HAP-1 (cell line): ENCODE data around the gene CTSL.
A peak's percentile ranks its signal among the peaks of the same experiment; 100 is the strongest.

Source experiments
- DNase-seq, 2 experiments: peaks; one replicate each; pipeline ENCODE4 v3.0.0-alpha.2; 2016 to 2020; ENCODE audit warnings: low spot score in 2 of 2
- H3K27me3 ChIP-seq: fragments of 250-450 bp; sonication (Bioruptor Pico); 2 replicates; pipeline ENCODE4 v1.5.1; 2020; ENCODE audit warnings: low read depth, mild to moderate bottlenecking, moderate library complexity
- H3K36me3 ChIP-seq: fragments of 250-450 bp; sonication (Bioruptor Pico); replicated peaks from 2 replicates; pipeline ENCODE4 v1.5.1; 2020; ENCODE audit warnings: mild to moderate bottlenecking
- H3K4me1 ChIP-seq: fragments of 250-450 bp; sonication (Bioruptor Pico); 2 replicates; pipeline ENCODE4 v1.5.1; 2020; ENCODE audit warnings: mild to moderate bottlenecking
- H3K4me3 ChIP-seq: fragments of 250-450 bp; sonication (Bioruptor Pico); 2 replicates; pipeline ENCODE4 v1.5.1; 2020; ENCODE audit warnings: mild to moderate bottlenecking, moderate library complexity
- H3K9me3 ChIP-seq: fragments of 250-450 bp; sonication (Bioruptor Pico); 2 replicates; pipeline ENCODE4 v1.5.1; 2020; ENCODE audit warnings: mild to moderate bottlenecking, moderate library complexity
- in situ Hi-C: fragments of 300-500 bp; cut with MboI; formaldehyde crosslinking; loops from 3 replicates; pipeline ENCODE4 v1.14.3; 2020; ENCODE audit warnings: low sequenced_read_pairs, inconsistent platforms, mixed read lengths

The CTSL gene

DNA sequence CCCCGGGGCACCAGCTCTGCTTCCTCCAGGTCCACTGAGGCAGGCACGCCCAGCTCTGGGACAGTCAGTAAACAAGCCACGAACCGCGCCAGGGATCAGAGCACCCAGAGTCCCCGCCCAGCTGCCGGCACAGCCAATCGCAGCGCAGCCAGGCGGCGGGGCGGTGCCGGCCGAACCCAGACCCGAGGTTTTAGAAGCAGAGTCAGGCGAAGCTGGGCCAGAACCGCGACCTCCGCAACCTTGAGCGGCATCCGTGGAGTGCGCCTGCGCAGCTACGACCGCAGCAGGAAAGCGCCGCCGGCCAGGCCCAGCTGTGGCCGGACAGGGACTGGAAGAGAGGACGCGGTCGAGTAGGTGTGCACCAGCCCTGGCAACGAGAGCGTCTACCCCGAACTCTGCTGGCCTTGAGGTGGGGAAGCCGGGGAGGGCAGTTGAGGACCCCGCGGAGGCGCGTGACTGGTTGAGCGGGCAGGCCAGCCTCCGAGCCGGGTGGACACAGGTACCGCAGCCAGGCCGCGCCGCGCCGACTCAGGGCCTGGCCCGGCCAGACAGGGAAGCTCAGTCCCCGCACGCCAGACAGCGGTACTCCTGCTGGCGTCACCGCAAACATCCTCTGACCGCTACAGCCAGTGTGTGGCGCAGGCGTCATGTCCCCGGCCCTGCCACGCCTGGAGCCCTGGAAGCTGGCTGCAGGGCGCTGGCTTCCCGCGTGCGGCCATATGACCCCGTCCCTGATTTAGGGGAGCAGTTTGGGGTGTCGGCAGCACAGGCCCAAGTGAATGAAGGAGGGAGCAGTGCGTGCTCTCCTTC lies at the start of gene CTSL:
TSS of gene CTSL (plus strand) at position 220 of the 810 bp plus-strand sequence. CDS start 1,485 bp downstream, outside the sequence.
- Histone ChIP-seq H3K4me1 (peaks cover 16% of the 10 kb centered on the region), H3K27me3 (no peaks in the 10 kb centered on the region), H3K4me3 (peak within 1 kb of the TSS; percentile 52), H3K36me3 (peaks cover 9% of the 10 kb centered on the region), H3K9me3 (no peaks in the 10 kb centered on the region)
- in situ Hi-C loops: no loop called here
- peak; percentile 76 to 86 for DNase-seq

DNA sequence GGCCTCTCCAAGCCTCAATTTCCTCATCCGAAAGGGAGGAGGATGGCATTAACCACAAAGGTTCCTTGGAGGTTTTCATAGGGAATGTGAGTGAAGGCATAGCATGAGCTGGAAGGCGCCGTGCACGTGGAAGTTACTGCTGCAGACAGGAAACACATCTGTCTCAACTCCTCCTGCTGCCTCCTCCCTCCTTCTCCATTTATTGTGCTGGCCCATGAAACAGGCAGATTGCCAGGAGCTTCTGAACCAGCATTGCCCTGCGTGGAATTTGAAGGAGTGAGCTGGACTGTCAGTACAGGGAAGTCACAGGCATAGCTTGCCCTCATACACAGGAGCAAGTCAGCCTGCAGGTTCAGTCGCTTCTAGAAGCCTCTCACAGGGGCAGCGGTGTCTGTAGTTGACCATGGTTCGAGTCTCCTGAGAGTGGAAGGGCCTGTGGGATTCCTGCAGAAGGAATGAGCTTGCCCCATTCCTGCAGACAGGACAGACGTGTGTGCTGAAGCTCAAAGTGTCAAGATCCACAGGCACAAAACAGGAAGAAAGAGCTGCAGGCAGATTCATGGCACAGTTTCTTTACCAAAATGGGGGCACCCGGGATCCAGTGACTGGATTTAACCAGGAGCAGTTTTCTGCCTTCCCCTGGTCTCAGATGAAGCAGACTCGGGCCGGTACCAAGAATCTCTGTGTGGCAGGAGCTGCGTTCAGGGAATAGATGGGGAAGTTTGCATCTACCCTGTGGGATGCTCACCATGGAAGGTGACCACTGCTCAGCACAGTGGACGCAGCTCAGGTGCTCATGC lies 48.7 kb upstream of the CTSL start:
- Histone ChIP-seq H3K9me3 (no peaks in the 10 kb centered on the region), H3K4me1 (no peaks in the 10 kb centered on the region), H3K4me3 (no peak overlapping the region), H3K27me3 (no peaks in the 10 kb centered on the region), H3K36me3 (no peaks in the 10 kb centered on the region)
- DNase-seq: no peak
- in situ Hi-C loops: loop anchor here (5.0 to 10.0 kb wide), 2 partner anchors 135 to 342 kb away; no protein-coding TSS in a partner anchor

DNA sequence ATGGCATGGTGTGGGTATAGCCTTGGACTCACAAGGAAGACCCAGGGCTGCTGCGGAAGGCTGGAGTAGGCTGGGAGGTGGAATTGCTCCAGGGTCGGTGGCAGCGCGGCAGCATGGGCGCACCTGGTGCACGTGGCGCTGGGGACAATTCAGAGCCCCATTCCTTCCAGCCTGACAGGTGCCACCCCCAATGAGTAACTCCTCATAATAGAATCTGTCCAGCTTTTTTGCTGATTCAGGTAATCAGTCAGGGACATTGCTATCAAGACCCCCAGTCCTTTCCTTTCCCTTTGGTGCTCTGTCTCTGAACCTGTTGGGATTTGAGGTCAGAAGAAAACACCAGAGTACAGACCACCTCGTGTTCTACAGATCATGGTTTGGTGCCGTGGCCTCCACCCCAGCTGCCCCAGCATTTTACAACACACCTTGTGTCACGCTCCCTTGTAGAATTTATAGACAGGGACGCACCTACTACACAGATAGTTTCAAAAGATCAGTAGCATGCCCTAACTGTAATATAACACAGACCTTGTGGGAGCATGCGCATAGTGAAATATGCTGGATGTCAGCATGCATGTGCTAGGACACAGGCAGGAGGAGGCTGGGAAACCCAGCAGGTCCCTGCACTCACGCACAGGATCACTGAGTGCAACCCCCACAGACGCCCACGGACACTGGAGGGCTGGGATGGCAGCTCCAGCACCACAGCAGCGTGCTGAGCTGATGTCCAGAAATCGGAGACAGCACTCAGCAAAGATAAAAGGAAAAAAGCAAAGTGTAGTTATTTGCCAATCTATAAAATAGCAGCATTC lies 47.9 kb upstream of the CTSL start:
- in situ Hi-C loops: loop anchor here (5.0 to 10.0 kb wide), 2 partner anchors 134 to 343 kb away; no protein-coding TSS in a partner anchor
- H3K4me1 ChIP-seq: no peaks in the 10 kb centered on the region
- H3K27me3 ChIP-seq: no peaks in the 10 kb centered on the region
- no peak for DNase-seq
- H3K4me3 ChIP-seq: no peak overlapping the region
- no peaks in the 10 kb centered on the region for H3K9me3 ChIP-seq
- no peaks in the 10 kb centered on the region for H3K36me3 ChIP-seq

DNA sequence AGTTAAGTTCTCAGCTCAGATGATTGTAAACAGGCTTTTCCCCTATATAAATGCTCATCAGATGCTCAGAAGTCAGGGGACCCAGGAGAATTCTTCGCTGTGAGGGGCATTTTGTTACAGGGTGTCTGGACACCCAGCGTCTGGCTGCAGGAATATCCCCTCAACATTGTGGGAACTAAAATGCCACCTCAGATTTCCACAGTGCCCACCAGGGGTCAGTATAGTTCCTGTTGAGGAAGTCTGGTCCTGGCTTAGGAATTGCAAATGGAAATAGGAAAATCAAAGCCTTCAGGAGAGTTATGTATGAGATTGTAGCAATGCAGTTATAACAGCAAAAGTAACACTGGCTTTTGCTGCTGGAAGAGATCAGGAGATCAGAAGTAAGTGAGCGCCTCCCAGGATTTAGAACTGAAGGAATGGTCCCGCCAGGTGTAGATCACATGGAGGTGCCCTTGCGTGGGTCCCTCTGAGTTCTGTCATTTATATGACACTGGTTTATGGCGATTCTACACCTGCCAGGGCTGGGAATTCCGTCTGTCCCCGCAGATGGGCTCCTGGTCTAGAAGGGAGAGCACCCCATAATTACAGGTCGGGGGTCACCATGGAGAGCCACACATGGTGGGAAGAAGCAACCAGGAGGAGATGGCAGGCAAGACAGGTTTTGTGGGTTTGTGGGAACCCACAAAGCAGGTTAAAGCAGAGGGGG lies 47.1 kb upstream of the CTSL start:
- in situ Hi-C loops: loop anchor here (5.0 to 10.0 kb wide), 2 partner anchors 133 to 344 kb away; no protein-coding TSS in a partner anchor
- H3K4me3 ChIP-seq: no peak overlapping the region
- peak; percentile 76 to 78 for DNase-seq

DNA sequence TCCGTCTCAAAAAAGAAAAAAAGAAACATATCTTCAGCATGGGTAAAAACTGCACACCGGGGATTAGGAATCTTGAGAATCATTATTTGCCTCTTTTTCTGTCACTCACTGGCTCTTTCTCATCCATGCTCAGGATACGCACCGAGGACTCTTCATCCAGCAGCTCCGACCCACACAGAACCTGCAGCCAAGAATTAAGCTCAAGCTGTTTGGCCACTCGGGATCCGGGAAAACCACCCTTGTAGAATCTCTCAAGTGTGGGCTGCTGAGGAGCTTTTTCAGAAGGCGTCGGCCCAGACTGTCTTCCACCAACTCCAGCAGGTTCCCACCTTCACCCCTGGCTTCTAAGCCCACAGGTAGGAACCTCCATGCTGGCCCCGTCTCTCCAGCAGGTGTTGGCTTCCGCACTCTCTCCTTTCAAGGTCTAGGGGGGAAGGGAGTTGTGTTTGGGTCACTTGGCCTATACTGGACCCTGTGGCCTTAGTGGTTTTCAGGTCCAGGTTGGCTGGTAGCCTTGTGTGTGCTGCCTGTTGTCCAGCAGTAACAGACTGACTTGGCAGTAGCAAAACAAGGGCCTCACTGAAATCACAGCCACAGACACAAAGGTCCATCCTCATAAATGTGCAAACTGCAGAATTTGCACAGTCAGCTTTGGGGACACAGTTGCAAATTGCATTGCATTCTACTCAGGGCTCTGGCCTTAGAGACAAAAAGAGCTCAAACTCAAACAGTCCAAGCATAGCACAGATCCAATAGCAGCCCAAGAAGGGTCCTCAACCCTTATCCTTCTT lies 44.5 kb upstream of the CTSL start:
- Histone ChIP-seq H3K4me1 (no peaks in the 10 kb centered on the region), H3K9me3 (no peaks in the 10 kb centered on the region), H3K27me3 (no peaks in the 10 kb centered on the region), H3K36me3 (no peaks in the 10 kb centered on the region), H3K4me3 (no peak overlapping the region)
- in situ Hi-C loops: no loop called here
- no peak for DNase-seq

More for the DNA sequence above, 47.1 kb upstream of the CTSL start:
- Histone ChIP-seq H3K4me1 (no peaks in the 10 kb centered on the region), H3K9me3 (no peaks in the 10 kb centered on the region), H3K27me3 (no peaks in the 10 kb centered on the region), H3K36me3 (no peaks in the 10 kb centered on the region)

DNA sequence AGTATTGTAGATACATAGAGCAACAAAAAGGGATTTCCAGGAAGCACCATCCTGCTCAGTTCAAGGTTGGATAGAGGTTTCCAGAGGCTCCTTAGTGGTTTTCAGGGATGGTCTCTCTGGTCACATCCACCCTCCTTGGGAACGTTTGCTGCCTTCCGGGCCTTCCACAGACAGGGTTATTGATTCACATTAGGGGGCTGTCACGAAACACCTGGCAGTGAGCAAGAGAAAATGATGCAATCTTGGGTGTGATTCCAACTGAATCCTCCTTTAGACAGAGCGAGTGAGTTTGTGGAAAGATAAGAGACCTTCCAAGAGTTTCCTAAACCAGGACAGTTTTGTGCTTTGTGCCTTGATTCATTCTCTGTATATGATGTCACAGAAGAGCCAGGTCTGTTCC lies 43.8 kb upstream of the CTSL start:
- Histone ChIP-seq H3K9me3 (no peaks in the 10 kb centered on the region), H3K4me1 (no peaks in the 10 kb centered on the region), H3K36me3 (no peaks in the 10 kb centered on the region), H3K4me3 (no peak overlapping the region), H3K27me3 (no peaks in the 10 kb centered on the region)
- no peak for DNase-seq
- in situ Hi-C loops: no loop called here

DNA sequence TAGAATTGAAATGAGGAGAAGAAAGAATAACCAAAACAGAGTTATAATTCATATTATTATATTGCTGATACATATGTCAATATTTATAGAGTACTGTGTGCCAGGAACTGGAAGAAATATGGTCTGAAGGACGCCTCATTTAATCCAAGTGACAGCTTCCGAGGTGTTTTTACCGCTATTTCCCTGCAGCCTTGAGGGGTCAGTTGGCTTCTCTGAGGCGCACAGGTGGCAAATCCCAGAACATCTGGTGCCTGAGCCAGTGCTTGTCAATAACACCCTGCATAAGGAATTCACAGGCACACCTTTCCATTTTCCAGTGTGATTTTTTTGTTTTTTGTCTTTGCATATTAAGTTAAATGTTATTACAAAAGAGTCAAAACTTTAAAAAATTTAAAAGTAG lies 43.3 kb upstream of the CTSL start:
- Histone ChIP-seq H3K4me1 (no peaks in the 10 kb centered on the region), H3K4me3 (no peak overlapping the region), H3K9me3 (no peaks in the 10 kb centered on the region), H3K27me3 (no peaks in the 10 kb centered on the region), H3K36me3 (no peaks in the 10 kb centered on the region)
- DNase-seq: no peak
- in situ Hi-C loops: no loop called here

DNA sequence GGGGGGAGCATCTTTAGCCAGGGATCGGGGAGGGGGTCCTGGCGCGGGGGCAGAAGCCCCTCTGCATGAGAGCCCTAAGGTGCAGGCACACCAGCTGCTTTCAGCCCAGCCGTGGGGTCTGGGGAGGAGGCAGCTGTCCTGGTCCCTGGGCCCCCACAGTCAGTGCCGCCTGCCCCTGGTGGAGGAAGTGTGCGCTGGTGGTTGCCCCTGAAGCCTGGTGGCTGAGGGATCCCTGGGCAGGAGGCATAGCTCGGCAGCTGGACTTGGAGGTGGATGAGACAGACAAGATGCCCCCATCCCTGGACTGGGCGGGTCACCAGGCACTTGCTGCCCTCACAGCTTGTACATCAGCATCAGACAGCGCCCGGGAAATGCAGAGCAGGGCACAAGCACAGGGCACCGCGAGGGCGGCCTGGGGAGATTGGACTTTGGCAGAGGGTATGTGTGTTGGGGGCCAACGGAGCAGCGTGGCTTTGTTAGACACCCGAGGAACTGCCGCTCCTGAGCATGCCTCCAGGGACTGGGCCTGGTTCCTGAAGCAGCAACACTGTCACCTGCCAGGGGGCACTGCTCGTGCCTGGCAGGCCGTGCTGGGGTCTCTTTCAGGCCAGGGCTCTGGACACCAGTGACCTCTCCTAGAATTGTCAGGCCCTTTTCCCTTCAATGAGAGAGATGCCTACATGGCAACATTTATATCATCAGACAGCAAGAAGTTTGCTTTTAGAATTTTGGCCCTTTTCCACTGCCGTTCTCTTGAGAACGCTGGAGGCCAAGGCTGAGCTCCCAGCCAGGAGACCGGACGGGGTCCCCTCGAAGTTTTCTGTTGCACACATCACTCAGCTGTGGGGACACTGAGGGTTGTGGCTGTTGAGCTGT lies 41.9 kb upstream of the CTSL start:
- in situ Hi-C loops: no loop called here
- DNase-seq: no peak
- no peaks in the 10 kb centered on the region for H3K36me3 ChIP-seq
- no peaks in the 10 kb centered on the region for H3K27me3 ChIP-seq
- no peaks in the 10 kb centered on the region for H3K4me1 ChIP-seq
- no peak overlapping the region for H3K4me3 ChIP-seq
- no peaks in the 10 kb centered on the region for H3K9me3 ChIP-seq

DNA sequence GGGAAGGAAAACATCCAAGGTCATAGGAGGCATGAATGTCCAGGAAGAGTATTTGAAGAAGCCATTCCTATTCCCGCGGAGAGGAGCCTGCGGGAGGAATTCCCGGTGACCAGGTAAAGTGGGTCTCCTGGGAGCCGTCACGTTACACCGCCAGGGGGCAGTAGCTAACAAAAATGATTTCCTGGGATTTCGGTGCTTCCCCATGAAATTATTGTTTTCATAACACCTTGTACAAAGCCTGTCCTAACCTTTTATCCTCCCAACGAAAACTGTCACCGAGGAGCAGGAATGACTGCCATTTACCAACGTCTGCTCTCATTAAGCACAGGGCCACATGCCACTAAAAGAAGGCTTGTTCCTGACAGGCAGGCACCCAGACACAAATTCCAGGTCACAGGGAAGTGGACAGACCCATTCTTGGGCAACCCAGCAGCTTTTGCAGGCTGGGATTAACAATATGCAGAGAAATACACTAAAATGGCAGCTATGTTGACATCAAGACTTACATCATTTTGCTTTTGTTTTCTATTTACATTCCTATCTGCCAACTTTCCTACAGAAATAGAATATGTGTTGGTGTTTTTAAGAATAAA lies 41.2 kb upstream of the CTSL start:
- peak; percentile 64 to 82 for DNase-seq
- H3K9me3 ChIP-seq: no peaks in the 10 kb centered on the region
- no peaks in the 10 kb centered on the region for H3K27me3 ChIP-seq
- no peaks in the 10 kb centered on the region for H3K36me3 ChIP-seq
- no peak overlapping the region for H3K4me3 ChIP-seq
- in situ Hi-C loops: no loop called here
- no peaks in the 10 kb centered on the region for H3K4me1 ChIP-seq

DNA sequence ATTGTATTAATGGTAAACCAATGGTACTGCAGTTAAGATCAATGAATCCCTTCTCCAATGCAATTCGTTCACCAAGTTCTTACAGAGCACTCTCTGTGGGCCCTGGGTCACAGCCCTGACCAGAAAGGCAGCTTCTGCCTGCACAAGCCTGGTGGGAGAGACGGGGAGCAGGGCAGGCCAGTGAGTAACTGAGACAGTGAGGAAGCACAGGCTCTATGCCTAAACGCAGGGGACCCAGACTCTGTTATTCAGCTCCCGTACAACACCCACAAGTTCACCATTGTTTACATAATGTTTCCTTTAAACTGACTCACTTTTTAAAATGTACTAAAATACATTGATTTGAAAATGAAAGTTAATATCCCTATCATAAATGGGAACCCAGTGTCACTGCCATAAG lies 40.5 kb upstream of the CTSL start:
- no peaks in the 10 kb centered on the region for H3K9me3 ChIP-seq
- no peaks in the 10 kb centered on the region for H3K27me3 ChIP-seq
- no peak for DNase-seq
- in situ Hi-C loops: no loop called here
- no peak overlapping the region for H3K4me3 ChIP-seq
- no peaks in the 10 kb centered on the region for H3K4me1 ChIP-seq
- H3K36me3 ChIP-seq: no peaks in the 10 kb centered on the region

DNA sequence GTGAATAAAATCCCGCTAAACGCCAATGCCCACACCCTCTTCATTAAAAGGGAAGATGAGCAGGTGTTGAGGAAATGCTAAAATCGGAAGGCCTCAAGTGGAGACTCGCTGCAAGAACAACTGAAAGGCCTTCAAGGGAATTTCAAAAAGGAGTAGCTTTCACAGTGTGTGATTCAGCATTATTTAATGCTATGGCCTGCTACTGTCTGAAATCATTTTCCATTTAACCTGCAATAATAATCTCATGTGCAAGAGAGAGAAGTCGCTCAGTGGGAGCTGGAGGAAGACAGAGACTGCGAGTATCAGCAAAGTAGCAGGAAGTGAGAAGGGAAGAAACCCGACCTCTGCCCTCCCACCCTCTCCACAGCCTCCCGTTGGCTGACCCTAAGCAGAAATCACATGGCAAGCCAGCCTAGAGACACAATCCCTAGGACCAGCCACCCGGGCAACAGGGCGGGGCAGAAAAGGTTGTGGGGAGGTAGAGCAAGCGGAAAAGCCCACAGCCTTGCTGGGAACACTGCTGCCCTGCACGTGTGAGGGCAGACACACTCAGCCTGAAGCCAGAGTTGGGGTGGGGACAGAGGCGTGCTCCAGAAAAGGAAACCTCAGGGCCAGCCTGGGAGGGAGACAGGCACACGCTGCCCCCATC lies 39.9 kb upstream of the CTSL start:
- in situ Hi-C loops: no loop called here
- no peak for DNase-seq
- Histone ChIP-seq H3K4me1 (no peaks in the 10 kb centered on the region), H3K36me3 (no peaks in the 10 kb centered on the region), H3K4me3 (no peak overlapping the region), H3K9me3 (no peaks in the 10 kb centered on the region), H3K27me3 (no peaks in the 10 kb centered on the region)
